Measurements from ENCODE around the gene MAEA. TPM values are rescaled to one million over a fixed set of nuclear protein-coding genes. Genes with fewer than 3 reads are reported as not detected.

Gene MAEA
- total RNA-seq, 1 donor from 2014 or later: 81.3 TPM

DNA sequence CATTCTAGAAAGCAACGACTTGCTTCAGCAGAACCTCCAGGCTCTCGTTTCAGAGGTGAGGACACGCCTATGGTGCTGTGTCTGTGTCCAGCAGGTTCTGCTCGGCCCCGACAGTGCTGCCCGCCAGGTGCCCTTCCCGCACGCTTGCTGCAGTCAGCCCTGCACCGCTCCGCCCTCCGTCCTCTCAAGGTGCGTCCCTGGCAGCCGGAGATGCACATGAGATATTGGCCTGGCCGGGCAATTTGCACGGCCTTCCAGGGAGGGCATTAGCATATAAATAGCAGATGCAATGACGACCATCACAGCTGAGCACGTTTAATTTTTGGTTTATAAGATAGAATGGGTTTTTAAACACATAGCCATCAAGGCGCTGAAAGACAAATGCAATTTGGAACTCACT, 71.7 kb downstream of the MAEA start:
- Mint-ChIP-seq H3K4me3 (ENCODE audit: low read depth) (no peak overlapping the region), H3K27me3 (no peaks in the 10 kb centered on the region), H3K9me3 (ENCODE audit: low read depth) (no peaks in the 10 kb centered on the region), H3K4me1 (ENCODE audit: low read depth) (no peaks in the 10 kb centered on the region), H3K36me3 (ENCODE audit: insufficient read depth) (peaks cover 3% of the 10 kb centered on the region), H3K27ac (no peak overlapping the region)
- DNase-seq (ENCODE audit: low spot score, unreplicated experiment): no peak
- TF ChIP-seq, protein P1, sequence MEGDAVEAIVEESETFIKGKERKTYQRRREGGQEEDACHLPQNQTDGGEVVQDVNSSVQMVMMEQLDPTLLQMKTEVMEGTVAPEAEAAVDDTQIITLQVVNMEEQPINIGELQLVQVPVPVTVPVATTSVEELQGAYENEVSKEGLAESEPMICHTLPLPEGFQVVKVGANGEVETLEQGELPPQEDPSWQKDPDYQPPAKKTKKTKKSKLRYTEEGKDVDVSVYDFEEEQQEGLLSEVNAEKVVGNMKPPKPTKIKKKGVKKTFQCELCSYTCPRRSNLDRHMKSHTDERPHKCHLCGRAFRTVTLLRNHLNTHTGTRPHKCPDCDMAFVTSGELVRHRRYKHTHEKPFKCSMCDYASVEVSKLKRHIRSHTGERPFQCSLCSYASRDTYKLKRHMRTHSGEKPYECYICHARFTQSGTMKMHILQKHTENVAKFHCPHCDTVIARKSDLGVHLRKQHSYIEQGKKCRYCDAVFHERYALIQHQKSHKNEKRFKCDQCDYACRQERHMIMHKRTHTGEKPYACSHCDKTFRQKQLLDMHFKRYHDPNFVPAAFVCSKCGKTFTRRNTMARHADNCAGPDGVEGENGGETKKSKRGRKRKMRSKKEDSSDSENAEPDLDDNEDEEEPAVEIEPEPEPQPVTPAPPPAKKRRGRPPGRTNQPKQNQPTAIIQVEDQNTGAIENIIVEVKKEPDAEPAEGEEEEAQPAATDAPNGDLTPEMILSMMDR (IDR thresholded peaks at IDR 0.05; ENCODE audit: unreplicated experiment): no peak

DNA sequence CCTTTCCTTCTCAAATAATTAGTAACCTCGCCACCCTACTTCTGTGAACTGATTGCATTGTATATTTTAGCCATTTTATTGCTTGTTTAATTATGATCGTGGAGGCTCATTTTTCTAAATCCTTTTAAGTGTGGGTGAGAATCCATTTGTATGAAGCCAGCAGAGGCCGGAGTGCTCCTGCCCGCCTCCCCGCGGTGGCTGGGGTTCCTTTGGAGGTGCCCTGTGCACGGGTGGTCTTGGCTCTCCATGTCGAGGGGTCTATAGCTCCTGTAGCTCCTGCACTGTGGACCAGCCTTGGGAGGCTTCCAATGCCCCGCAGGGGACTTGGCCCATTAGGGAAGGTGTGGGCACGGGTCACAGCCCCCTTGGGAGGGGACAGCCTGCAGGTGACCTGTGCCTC, 72.4 kb downstream of the MAEA start:
- Mint-ChIP-seq H3K4me3 (ENCODE audit: low read depth) (no peak overlapping the region), H3K27me3 (no peaks in the 10 kb centered on the region), H3K36me3 (ENCODE audit: insufficient read depth) (peaks cover 3% of the 10 kb centered on the region), H3K4me1 (ENCODE audit: low read depth) (no peaks in the 10 kb centered on the region), H3K27ac (no peak overlapping the region), H3K9me3 (ENCODE audit: low read depth) (no peaks in the 10 kb centered on the region)
- no peak for DNase-seq (ENCODE audit: low spot score, unreplicated experiment)
- TF ChIP-seq, protein P1 (IDR thresholded peaks at IDR 0.05; ENCODE audit: unreplicated experiment): no peak

DNA sequence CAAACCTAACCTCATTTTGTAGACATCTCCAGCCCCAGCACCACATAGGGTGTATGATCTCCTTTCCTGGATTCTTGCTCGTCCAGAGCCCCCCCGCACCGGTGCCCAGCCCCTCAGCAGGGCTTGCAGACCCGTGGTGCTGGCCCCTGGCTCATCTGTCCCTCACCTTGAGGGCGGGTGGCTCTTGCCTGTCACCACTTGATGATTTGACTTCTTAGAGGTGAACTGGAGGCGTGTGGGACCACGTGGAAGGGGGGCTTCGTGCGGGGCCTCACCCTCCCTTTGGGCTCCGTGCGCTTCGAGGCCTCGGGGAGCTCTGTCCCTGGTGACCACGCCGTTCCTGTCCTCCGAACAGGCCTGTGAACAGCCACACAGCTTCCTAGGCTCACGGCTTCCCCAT, 72.8 kb downstream of the MAEA start:
- H3K4me1 Mint-ChIP-seq (ENCODE audit: low read depth): no peaks in the 10 kb centered on the region
- no peak overlapping the region for H3K4me3 Mint-ChIP-seq (ENCODE audit: low read depth)
- H3K36me3 Mint-ChIP-seq (ENCODE audit: insufficient read depth): peaks cover 3% of the 10 kb centered on the region
- no peaks in the 10 kb centered on the region for H3K27me3 Mint-ChIP-seq
- H3K9me3 Mint-ChIP-seq (ENCODE audit: low read depth): no peaks in the 10 kb centered on the region
- no peak overlapping the region for H3K27ac Mint-ChIP-seq
- TF ChIP-seq, protein P1 (IDR thresholded peaks at IDR 0.05; ENCODE audit: unreplicated experiment): no peak
- no peak for DNase-seq (ENCODE audit: low spot score, unreplicated experiment)

DNA sequence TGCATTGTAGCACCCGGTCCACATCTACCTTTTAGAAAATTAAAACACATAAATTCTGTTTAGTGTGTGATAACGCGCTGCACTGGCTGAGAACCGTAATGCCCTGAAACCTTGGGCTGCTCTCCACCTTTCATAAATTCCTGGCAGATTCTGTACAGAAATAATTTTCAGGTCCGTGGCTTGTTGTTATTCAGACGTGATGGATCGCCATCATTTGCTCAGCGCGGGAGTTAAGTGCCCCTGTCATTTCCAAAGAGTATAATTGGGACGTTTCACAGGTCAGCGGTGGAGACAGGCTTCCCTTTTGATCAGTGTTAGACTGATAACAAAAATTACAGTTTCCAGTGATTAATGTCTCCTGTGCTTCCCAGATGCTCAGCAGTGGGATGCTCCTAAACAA, 73.8 kb downstream of the MAEA start:
- DNase-seq (ENCODE audit: low spot score, unreplicated experiment): no peak
- Mint-ChIP-seq H3K27me3 (no peaks in the 10 kb centered on the region), H3K4me1 (ENCODE audit: low read depth) (no peaks in the 10 kb centered on the region), H3K9me3 (ENCODE audit: low read depth) (no peaks in the 10 kb centered on the region), H3K4me3 (ENCODE audit: low read depth) (no peak overlapping the region), H3K27ac (no peak overlapping the region), H3K36me3 (ENCODE audit: insufficient read depth) (peaks cover 3% of the 10 kb centered on the region)
- TF ChIP-seq, protein P1 (IDR thresholded peaks at IDR 0.05; ENCODE audit: unreplicated experiment): no peak

DNA sequence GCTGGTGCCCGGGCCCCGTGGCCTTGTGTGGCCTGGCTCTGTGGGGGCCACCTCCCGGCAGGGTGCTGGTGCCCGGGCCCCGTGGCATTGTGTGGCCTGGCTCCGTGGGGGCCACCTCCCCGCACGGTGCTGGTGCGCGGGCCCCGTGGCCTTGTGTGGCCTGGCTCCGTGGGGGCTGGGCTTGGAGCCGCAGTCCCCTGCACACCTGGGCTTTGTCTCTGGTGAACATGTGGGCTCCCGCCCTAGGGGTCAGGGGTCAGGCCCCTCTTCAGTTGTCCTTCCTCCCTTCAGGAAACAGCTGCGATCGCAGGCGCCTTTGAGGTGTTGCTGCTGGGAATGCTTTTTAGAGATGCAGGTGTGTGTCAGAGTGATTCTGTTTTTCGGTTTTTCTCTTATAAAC, 74.5 kb downstream of the MAEA start:
- Mint-ChIP-seq H3K4me1 (ENCODE audit: low read depth) (peaks cover 1% of the 10 kb centered on the region), H3K36me3 (ENCODE audit: insufficient read depth) (peaks cover 1% of the 10 kb centered on the region), H3K9me3 (ENCODE audit: low read depth) (no peaks in the 10 kb centered on the region), H3K27me3 (no peaks in the 10 kb centered on the region), H3K4me3 (ENCODE audit: low read depth) (no peak overlapping the region), H3K27ac (no peak overlapping the region)
- DNase-seq (ENCODE audit: low spot score, unreplicated experiment): no peak
- TF ChIP-seq, protein P1 (IDR thresholded peaks at IDR 0.05; ENCODE audit: unreplicated experiment): no peak
